DMS53 (cell line): ENCODE results near the gene SLC7A6.

Experiments used
- DNase-seq: peaks from one replicate; lab custom pipeline; 2025; lab: John Stamatoyannopoulos, UW

Gene SLC7A6

DNA sequence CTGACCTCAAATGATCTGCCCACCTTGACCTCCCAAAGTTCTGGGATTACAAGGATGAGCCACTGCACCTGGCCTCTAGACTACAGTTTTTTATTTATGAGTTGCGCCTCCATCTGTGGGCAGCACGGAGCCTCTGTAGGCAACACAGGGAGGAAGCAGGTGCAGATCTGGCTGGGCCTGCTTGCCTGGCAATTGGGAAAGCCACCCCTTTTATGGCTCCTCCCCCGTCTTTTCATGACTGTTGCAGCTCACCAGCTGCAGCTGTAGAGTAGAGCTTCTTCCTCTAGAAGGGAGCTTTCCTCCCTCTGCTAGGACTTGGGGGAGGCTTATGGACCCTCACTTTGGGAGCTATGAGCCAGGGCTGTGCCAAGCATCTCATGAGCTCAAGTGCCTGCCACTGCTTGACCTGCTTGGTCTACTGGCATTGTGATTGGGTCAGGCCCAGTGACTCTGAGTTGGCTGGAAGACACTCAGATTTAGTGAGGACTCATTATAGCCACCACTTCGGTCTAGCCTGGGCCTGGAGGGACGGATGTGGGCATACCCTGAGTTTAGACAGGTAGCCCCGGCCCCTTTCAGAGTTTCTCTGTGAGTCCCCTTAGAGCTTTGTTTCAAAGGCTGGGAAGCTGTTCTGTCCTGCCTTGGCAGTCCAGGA, 6.9 kb upstream of the SLC7A6 start:
- DNase-seq: peak; percentile 93

DNA sequence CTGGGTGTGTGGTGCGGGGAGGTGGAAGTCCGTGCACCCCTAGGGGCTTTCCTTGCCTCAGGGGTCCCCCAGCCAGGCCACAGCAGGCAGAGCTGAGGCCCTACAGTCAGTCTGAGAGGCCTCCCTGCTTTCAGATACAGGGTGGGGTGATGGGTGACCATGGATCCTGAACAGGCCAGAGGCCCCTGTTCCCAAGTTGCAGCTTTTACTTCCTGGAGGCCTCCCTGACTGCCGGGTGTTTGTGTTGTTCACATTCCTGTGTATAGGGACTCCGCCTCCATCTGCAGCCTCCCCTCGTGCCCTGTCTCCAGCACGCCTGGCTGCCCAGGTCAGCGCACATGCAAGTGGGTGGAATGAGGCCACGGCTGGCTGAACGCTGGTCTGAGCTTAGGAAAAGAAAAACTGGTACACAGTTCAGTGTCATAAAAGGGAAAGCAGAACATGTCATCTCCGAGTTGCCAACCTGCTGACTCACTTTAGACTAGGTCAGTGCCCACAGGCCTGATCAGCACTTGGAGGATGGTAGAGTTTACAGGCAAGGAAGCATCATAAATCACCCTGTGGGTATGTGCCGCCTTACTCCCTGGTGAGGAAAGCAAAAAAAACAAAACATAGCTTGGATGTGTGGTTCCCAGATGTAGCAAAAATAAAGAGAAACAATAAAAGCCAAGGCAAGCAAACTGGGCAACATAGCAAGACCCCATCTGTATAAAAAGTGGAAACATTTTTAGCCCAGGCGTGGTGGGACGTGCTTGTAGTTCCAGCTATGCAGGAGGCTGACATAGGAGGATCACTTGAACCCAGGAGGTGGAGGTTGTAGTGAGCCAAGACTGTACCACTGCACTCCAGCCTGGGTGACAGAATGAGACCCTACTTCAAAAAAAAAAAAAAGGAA, 6.2 kb upstream of the SLC7A6 start:
- peak; percentile 83 for DNase-seq

DNA sequence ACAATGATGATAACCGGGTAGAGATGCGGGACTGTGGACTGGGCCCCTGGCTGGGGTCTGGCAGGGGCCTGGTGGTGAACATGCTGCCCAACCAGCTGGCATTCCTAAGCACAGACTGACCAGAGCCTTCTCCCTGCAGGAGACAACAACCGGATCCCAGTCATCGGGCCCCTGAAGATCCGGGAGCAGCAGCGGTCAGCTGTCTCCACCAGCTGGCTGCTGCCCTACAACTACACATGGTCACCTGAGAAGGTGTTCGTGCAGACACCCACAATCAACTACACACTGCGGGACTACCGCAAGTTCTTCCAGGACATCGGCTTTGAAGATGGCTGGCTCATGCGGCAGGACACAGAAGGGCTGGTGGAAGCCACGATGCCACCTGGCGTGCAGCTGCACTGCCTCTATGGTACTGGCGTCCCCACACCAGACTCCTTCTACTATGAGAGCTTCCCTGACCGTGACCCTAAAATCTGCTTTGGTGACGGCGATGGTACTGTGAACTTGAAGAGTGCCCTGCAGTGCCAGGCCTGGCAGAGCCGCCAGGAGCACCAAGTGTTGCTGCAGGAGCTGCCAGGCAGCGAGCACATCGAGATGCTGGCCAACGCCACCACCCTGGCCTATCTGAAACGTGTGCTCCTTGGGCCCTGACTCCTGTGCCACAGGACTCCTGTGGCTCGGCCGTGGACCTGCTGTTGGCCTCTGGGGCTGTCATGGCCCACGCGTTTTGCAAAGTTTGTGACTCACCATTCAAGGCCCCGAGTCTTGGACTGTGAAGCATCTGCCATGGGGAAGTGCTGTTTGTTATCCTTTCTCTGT, 5.1 kb upstream of the SLC7A6 start:
- DNase-seq: no peak

DNA sequence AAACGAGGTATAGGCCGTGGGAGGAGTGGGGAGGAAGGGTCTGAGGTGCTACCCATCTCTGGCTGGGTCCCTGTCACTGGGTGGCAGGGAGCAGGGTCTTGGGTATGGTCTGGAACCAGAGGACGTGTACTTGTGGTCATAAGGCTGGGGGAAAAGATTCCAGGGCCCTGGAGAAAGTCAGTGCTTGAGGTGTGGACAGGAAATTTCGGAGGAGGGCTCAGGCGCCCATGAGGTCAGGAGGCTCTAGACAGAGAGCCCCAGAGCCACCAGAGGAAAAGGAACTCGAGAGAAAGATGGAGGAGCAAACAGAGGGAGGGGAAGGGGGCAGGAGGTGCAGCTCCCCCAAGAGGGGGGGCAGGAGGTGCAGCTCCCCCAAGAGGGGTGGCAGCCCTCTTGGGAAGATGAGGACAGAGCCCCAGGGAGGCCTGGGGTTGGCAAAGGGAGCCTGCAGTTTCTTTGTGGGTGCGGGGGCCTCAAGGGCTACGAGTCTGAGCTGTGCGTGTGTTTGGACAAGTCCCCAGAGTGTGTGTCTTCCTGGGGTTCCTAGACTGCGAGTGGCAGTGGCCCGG, 683 bp upstream of the SLC7A6 start:
- DNase-seq: no peak

DNA sequence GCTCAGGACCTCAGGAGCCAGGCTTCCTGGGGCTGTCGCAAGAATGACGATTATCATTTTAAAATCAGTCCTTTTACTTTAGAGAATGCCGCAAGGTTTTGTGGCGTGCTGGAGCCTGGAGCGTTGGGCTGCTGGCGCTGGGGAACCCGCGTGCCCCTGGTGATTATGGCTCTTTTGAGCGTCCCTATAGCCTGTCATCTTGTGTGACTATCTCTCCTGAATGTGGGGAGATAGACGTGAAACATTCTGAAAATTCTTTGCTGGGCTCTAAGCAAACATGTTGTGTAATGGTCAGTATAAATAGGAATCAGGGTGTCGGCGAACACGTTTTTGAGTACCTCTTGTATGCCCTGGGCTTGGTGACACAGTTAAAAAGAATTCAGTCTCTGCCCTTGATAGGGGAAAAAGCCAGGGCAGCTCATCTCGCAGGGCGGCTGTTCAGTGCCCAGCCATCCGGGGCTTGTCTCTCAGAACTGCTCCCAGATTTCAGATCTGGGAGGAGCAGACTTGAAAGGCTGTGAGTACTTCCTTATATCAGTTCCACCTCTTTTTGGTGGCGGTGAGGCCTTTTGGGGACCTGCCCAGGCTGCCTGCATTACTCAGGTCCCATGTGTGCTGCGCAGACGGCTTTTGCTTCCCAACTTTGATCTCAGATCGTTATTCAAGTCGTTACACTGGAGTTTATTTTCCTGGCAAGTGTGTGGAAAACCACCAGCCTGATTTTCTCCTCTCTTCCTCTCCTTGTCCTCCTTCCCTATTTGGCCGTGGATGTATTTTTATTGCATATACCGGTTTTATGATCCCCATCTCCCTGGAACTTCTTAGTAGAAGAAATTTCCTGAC, 973 bp downstream of the SLC7A6 start:
- peak; percentile 68 for DNase-seq

DNA sequence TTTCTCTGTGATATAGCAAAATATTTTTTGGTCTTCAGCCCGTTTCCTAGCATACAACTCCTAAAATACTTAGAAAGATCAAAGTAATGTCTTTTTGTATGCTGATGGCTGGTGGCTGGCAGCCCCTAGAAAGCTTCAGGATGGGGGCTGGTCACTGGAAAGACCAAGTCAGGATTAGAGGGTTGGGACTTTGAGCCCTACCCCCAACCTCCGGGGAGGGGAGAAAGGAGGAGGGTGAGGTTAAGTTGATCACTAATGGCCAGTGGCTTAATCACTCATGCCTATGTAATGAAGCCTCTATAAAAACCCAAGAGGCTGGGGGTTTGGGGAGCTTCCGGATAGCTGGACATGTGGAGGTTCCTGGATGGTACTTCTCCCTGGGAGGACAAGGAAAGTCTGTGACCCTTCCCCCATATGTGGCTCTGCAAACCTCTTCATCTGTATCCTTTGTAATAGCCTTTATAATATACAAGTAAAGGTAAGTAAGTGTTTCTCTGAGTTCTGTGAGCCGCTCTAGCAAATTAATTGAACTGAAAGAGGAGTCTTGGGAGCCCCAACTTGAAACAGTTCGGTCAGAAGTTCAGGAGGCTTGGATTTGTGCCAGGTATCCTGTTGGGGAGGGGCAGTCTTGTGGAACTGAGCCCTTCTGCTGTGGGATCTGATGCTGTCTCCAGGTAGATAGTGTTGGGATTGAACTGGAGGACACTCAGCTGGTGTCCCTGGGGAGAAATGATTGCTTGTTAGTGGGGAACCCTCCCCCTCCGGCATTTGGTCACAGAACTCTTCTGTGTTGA, 3.5 kb downstream of the SLC7A6 start:
- no peak for DNase-seq

DNA sequence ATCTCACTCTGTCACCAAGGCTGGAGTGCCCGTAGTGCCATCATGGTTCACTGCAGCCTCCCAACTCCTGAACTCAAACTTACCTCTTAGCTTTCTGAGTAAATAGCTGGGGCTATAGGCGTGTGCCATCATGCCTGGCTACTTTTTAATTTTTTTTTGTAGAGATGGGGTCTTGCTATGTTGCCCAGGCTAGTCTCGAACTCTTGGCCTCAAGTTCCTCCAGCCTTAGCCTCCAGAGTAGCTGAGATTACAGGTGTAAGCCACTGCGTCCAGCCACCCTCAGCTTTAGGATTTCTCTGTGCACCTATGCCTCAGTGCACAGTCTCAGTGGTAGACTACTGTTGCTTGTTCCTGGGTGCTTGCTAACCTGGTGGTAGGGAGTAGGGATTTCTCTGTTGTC, 5.5 kb downstream of the SLC7A6 start:
- no peak for DNase-seq

DNA sequence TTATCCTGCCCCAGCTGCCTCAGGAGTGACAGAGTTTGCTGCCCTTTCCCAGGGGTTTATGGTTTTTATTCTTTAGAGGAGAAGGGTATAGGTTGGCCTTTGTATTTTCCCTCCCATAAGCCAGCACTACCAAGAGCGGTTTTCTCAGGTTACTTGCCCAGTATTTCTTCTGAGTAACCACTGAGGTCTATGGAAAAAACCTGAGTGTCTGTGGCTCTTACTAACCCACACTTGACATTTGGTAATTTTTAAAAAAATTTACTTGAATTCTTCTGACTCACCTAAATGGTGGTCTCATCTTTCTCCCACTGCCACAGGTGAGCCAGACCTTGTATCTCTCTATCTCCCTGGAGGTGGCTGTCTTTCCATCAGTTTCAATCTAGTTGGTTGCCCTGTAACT, 6.0 kb downstream of the SLC7A6 start:
- no peak for DNase-seq

DNA sequence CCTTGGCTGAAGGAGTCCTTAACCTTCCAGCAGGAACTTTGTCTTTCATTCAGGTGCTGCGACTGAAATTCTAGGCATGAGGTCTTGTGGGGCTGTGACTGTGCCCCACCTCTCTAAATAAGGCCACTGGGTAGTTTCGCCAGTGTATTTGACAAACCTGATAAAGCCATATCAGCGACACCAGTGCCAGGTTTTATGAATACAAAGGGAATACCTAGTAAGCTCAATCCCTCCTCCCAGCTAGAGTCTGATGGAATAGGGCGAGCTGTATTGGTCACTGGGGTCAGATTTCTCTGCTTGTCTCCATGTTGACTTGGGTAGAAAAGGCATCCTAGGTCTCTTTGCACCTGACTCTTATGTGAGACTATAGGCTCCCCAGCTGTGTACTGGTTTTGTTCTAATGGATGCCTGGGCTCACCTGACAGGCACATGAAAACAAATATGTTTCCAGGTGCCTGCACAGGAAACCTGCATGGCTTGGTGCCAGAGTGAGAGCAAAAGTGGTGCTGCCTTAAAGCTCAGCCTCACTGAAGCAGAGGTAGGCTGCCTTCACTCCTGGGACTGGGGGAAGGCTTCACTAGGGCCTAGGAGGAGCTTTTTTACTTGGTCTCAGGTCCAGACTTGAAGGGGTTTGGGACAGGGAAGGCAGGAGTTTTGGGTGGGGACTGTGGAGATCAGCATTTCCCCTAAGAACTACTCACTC, 8.3 kb downstream of the SLC7A6 start:
- peak; percentile 63 for DNase-seq

DNA sequence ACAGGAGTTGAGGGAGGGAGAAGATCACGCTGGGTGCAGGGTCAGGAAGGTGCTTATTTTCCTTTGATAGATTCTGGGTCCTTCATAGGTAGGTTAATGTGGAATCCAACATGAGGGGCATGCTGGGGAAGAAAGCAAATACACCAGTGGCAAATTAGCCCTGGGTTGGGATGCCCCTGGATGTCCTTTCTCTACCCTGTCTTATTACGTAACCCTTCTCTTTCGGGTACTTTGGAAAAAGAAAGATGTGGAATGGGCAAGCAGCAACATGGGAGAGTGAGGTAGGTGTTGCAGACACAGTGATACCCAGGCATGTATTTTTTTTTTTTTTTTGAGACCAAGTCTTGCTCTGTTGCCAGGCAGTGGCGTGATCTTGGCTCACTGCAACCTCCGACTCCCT, 9.1 kb downstream of the SLC7A6 start:
- no peak for DNase-seq

DNA sequence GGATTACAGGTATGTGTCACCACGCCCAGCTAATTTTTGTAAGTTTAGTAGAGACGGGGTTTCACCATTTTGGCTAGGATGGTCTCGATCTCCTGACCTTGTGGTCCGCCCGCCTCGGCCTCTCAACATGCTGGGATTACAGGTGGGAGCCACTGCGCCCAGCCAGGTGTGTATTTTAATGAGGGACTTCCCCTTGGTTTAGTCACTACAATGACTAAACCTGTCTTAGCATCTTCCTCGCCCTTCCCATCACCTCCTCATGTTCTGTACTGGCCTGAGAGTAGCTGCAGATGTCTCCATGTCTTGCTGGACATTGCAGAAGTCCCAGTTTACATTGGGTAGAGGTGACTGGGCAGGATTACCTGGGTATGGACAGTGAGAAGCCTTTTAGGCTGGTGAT, 9.6 kb downstream of the SLC7A6 start:
- DNase-seq: no peak

DNA sequence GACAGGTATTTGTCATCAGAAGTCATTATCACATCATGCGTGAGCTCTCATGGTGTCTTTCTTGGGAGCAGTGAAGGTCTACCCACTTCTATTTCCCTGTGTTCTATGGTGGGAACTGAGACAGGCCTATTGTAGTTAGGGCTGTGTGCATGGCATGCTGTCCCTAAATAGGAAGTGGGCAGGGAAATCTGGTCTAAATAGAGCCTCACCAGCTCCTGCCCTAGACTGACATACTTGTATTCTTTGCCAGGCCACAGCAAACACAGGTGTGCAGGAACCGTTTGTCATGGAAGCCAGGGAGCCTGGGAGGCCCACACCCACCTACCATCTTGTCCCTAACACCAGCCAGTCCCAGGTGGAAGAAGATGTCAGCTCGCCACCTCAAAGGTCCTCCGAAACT, 10.1 kb downstream of the SLC7A6 start:
- DNase-seq: no peak

DNA sequence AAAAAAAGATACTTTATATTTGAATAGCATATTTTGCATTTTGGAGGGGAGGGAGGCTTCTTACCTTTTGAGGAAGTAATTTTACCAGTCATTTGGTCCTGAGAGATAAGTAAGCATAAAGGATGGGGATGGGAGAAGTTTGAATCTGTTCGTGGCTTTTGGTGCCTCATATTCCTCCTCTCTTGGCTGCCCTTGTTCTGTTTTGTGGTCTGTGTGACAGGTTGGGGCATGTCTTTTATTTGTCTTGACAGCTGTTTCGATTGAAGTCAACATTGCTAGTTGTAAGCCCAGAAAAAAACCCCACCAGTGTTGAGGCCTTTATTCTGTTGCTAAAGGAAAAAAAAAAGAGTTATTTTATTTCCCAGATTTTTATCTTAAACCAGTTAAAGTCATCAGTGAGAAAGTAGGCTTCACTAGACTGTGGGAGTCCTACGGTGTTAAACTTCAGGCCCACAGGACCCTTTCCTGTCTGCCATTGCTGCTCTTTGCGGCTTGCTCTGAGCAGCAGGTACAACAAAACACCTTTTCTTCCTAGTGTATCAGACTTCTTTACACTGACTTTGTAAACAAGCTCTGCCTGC, 11.4 kb downstream of the SLC7A6 start:
- peak; percentile 45 for DNase-seq

DNA sequence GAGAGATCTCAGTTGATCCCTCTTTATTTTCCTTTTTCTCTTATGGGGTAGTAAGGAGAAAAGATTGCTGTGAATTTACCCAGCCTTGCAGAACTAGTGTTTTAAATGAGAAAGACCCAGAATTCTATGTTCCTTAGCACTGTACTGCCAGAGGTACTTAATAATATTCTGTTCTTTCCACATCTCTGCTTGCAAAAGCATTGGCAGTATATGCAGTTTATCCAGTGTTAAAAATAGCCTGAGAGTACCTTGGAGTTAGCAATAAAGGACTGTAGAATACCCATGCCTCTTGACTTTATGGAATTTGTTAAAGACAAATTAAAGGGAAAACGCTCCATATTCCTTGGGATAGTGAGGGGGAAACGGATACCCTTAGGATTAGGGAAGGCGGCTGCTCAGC, 11.9 kb downstream of the SLC7A6 start:
- DNase-seq: no peak

DNA sequence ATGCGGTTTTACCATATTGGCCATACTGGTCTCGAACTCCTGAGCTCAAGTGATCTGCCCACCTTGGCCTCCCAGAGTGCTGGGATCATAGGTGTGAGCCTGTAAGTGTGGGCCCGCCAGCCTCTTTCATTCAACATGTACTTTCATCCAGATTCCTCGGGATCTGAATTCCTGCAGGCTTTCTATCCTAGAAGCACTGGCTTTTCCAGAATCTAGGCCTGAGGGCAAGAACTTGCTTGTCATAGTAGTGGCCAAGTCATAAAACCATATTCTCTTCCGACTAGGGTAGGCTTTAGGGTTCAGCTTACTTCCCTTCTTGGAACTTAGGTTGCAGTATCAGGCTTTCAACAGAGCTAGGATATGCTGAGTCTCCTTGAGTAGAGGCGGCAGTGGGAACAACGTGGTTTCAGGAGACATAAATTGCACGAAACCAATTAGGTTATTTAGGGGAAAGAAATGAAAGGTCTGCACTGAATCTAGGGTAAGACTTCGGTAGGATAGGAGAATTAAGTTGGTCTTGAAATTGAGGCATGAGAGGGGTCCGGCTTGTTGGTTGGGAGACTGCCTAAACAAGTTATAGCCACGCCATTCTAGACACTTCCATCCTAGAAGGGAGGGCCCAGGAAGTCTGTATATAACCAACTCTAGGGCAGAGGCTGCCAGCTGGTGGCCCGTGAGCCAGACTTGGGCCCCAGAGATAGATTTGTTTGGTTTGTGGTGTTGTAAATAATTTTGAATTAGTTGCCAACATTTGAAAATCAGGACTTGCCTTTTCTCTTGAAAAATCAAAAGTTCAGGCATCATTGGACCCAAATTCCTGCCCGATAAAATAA, 15.6 kb downstream of the SLC7A6 start:
- no peak for DNase-seq

DNA sequence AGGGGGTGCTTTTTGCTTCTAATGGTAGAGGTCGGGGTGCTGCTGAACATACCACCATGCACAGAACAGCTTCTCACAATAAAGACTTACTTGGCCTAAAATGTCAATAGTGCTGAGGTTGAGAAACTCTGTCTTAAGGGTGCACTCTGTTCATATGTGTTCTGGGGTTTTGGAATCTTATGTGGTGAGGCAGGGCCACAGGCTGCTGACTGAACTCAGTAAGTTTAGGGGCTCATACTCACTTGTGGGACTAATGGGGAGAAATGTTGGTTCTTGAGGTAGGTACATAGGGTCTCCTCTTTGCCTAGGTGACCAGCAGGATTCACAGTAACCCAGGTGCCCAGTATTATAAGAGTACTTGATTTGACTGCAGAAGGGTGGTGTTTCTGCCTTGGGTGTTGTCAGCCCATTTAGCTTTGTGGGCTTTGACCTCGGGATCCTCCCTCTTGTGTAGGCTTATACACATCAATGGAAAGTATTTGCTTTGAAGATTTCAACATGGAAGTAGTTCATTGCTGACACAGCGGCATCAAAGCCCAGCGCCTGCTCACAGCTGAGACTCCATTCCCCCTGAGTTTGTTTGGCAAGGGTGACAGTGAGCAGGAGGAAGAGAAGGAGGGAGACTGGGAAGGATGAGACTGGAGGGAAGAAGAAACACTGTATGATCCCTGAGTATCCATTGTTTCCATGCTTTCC, 17.2 kb downstream of the SLC7A6 start:
- no peak for DNase-seq

DNA sequence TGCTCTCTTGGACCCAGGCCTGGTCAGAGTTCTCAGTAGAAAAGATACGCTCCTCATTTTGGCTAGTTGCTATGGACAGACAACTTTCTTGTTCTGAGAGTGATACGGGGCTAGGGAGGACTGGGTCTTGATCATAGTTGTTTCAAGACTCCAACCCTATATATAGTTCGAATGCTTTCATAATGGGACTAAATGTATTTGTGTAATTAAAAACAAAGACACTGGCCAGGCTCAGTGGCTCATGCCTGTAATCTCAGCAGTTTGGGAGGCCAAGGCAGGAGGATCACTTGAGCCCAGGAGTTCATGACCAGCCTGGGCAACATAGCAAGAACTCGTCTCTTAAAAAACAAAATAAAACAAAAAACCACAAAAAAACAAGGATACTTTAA, 17.7 kb downstream of the SLC7A6 start:
- no peak for DNase-seq

DNA sequence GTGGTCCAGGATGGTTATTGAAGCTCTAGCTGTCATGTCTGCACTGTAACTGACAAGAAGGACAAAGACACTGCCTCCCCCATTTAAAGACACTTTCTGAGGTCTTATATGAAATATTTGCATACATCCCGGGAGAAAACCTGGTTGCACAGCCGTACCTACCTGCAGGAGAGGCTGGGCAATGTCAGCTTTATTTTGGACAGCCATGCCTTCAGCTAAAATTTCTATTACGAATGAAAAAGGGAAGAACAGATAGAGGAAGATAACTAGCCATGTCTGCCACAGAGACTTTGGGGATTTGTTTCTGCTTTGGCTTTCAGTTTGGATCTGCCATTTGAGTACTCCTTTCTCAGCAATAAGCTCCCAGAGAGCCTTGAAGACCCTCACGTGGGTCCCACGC, 19.0 kb downstream of the SLC7A6 start:
- DNase-seq: no peak
